Keratinocyte (primary cell): ENCODE data around the gene PBOV1. TPM values are rescaled to one million over a fixed set of nuclear protein-coding genes. Genes with fewer than 3 reads are reported as not detected.

Experiments
- DNase-seq: peaks from one replicate; pipeline ENCODE4 v3.0.0-alpha.2; 2011; ENCODE audit warnings: low read depth, missing footprints, low spot score
- FAIRE-seq: peaks from 2 replicates; lab custom pipeline; 2011; peaks lifted over from hg19 to GRCh38; lab: Jason Lieb, UNC
- H2AFZ ChIP-seq: 2 replicates; pipeline ENCODE4 v1.6.0; 2012; ENCODE audit warnings: low read length, control low read depth, inconsistent platforms; ENCODE audit not compliant: control insufficient read depth
- H3K27ac ChIP-seq: 2 replicates; pipeline ENCODE4 v1.5.1; 2011; ENCODE audit warnings: low read length; ENCODE audit not compliant: control insufficient read depth, insufficient read depth
- H3K27me3 ChIP-seq: 3 replicates; pipeline ENCODE4 v1.6.0; 2011; ENCODE audit warnings: low read length; ENCODE audit not compliant: control insufficient read depth, insufficient read depth; ENCODE audit errors: extremely low read depth
- H3K36me3 ChIP-seq, 2 experiments: 2 replicates in 1 of 2; 3 replicates in 1 of 2; pipeline ENCODE4 v1.5.1; 2011; ENCODE audit warnings: low read length in 2 of 2, mild to moderate bottlenecking in 1 of 2; ENCODE audit not compliant: control insufficient read depth in 2 of 2, insufficient read depth in 2 of 2; ENCODE audit errors: extremely low read depth in 1 of 2
- H3K4me1 ChIP-seq: 3 replicates; pipeline ENCODE4 v1.5.1; 2011; ENCODE audit warnings: low read length; ENCODE audit not compliant: control insufficient read depth, insufficient read depth; ENCODE audit errors: extremely low read depth
- H3K4me2 ChIP-seq: 3 replicates; pipeline ENCODE4 v1.6.0; 2011; ENCODE audit warnings: low read depth, low read length; ENCODE audit not compliant: control insufficient read depth, insufficient read depth; ENCODE audit errors: extremely low read depth
- H3K4me3 ChIP-seq, 3 experiments: fragments of 200-600 bp in 1 of 3; sonication (generic) in 1 of 3; 2 replicates in 2 of 3; 3 replicates in 1 of 3; pipeline ENCODE4 v1.5.1; 2011 to 2016; ENCODE audit warnings: low read length in 3 of 3, mild to moderate bottlenecking in 3 of 3, control low read depth in 2 of 3, inconsistent platforms in 1 of 3, low read depth in 1 of 3, mixed read lengths in 1 of 3, mixed run types in 1 of 3, moderate library complexity in 1 of 3; ENCODE audit not compliant: control insufficient read depth in 2 of 3, insufficient read depth in 2 of 3; ENCODE audit errors: extremely low read depth in 1 of 3
- H3K79me2 ChIP-seq: 2 replicates; pipeline ENCODE4 v1.6.0; 2012; ENCODE audit warnings: low read length; ENCODE audit not compliant: control insufficient read depth, insufficient read depth
- H3K9ac ChIP-seq: 3 replicates; pipeline ENCODE4 v1.6.0; 2011; ENCODE audit warnings: low read length; ENCODE audit not compliant: control insufficient read depth, insufficient read depth; ENCODE audit errors: extremely low read depth
- H3K9me1 ChIP-seq: 3 replicates; pipeline ENCODE4 v1.6.0; 2011; ENCODE audit warnings: low read length; ENCODE audit not compliant: control insufficient read depth, insufficient read depth; ENCODE audit errors: extremely low read depth
- H3K9me3 ChIP-seq: 2 replicates; pipeline ENCODE4 v1.5.1; 2012; ENCODE audit warnings: low read depth, low read length; ENCODE audit not compliant: control insufficient read depth
- H4K20me1 ChIP-seq: 3 replicates; pipeline ENCODE4 v1.6.0; 2011; ENCODE audit warnings: low read length; ENCODE audit not compliant: control insufficient read depth, insufficient read depth; ENCODE audit errors: extremely low read depth
- CTCF ChIP-seq, 3 experiments: IDR thresholded peaks in 1 of 3; conservative IDR thresholded peaks in 1 of 3; optimal IDR thresholded peaks in 1 of 3; 2 replicates in 2 of 3; 3 replicates in 1 of 3; pipeline versions ENCODE3 to v1.5.1; 2011; ENCODE audit warnings: low read length in 3 of 3, mild to moderate bottlenecking in 3 of 3, moderate library complexity in 2 of 3, control low read depth in 1 of 3, inconsistent platforms in 1 of 3; ENCODE audit not compliant: insufficient read depth in 2 of 3; ENCODE audit errors: extremely low read depth in 1 of 3
- EZH2 ChIP-seq: IDR thresholded peaks from one replicate; pipeline ENCODE4 v1.6.1; 2012; ENCODE audit warnings: inconsistent platforms, mild to moderate bottlenecking, low read length, moderate library complexity
- dilution Hi-C: fragments of 300-500 bp; cut with MboI; formaldehyde crosslinking; loops from one replicate; pipeline ENCODE4 v1.7.0; 2020; ENCODE audit warnings: low sequenced_read_pairs; ENCODE audit not compliant: extremely low pct_ligation_motif_present
- polyA plus RNA-seq, 5 experiments: library from polyadenylated mRNA; depleted of rRNA in 3 of 5; stranded (reverse) in 3 of 5; stranded (forward) in 1 of 5; unstranded in 1 of 5; fragments of >200 nt; gene quantifications; 1 replicate in 1 of 5; 2 replicates in 3 of 5; 3 replicates in 1 of 5; pipeline versions ENCODE4 v1.2.1 to v1.2.3, GENCODE V29; 2011 to 2012; ENCODE audit warnings: missing spikeins in 2 of 5, low read depth in 1 of 5, low replicate concordance in 1 of 5

PBOV1 gene
- polyA plus RNA-seq, 1 donor (not counting 4 experiments of a cell fraction or from before 2014, with no cell fraction given), result not detected

GRCh38 chr6:138211601-138212000, 6.7 kb downstream of the PBOV1 start:
- no peak overlapping the region for H3K9ac ChIP-seq
- no peak for TF ChIP-seq EZH2
- TF ChIP-seq CTCF (optimal IDR thresholded peaks at IDR 0.05 in 1 of 3, IDR thresholded peaks at IDR 0.05 in 1 of 3, conservative IDR thresholded peaks at IDR 0.05 in 1 of 3; ENCODE audit: extremely low read depth in 1 of 3, insufficient read depth in 2 of 3, low read length in 3 of 3), result no peak
- no peak overlapping the region for H2AFZ ChIP-seq
- H3K4me1 ChIP-seq, result no peaks in the 10 kb centered on the region
- H3K36me3 ChIP-seq, result no peaks in the 10 kb centered on the region
- no peaks in the 10 kb centered on the region for H3K9me3 ChIP-seq
- dilution Hi-C loops, result no loop called here
- H3K27ac ChIP-seq, result no peak overlapping the region
- no peak overlapping the region for H3K4me3 ChIP-seq
- H3K79me2 ChIP-seq, result no peaks in the 10 kb centered on the region
- no peak overlapping the region for H3K4me2 ChIP-seq
- no peak for FAIRE-seq
- H3K27me3 ChIP-seq, result no peaks in the 10 kb centered on the region
- no peaks in the 10 kb centered on the region for H3K9me1 ChIP-seq
- DNase-seq, result no peak
- H4K20me1 ChIP-seq, result no peaks in the 10 kb centered on the region

DNA sequence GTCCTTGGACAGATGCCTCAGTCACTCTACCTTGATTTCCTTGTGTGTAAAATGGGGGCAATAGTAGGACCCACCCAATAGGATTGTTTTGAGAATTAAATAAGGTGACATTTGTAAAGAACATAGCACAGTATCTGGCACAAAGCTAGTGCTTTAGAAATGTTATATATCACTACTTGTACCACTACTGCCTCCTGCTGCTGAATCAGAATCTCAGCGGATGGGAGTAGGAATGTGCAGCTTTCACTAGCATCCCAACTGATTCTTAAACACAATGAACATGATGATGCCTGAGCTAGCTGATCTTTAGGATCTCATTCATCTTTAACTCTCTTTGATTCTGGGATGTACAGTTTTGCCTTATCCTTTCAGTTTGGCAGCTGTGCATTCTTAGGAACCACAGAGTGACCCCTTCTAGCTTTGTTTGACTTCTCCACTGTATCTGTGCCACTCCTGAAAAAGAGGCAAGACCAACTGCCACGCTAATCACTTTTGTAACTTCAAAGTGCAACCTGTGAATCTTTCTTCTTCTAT, 7.2 kb downstream of the PBOV1 start:
- no peak overlapping the region for H3K9ac ChIP-seq
- no peaks in the 10 kb centered on the region for H3K36me3 ChIP-seq
- no peaks in the 10 kb centered on the region for H4K20me1 ChIP-seq
- H3K9me3 ChIP-seq, result no peaks in the 10 kb centered on the region
- H3K27ac ChIP-seq, result no peak overlapping the region
- dilution Hi-C loops, result no loop called here
- H3K27me3 ChIP-seq, result no peaks in the 10 kb centered on the region
- no peak for DNase-seq
- no peaks in the 10 kb centered on the region for H3K9me1 ChIP-seq
- FAIRE-seq, result no peak
- H2AFZ ChIP-seq, result no peak overlapping the region
- TF ChIP-seq CTCF (optimal IDR thresholded peaks at IDR 0.05 in 1 of 3, IDR thresholded peaks at IDR 0.05 in 1 of 3, conservative IDR thresholded peaks at IDR 0.05 in 1 of 3; ENCODE audit: extremely low read depth in 1 of 3, insufficient read depth in 2 of 3, low read length in 3 of 3) (peak; percentile 13 to 39 (median 24)), EZH2 (no peak)
- H3K79me2 ChIP-seq, result no peaks in the 10 kb centered on the region
- no peak overlapping the region for H3K4me2 ChIP-seq
- H3K4me1 ChIP-seq, result no peaks in the 10 kb centered on the region
- H3K4me3 ChIP-seq, result no peak overlapping the region
